Posterior cingulate gyrus (tissue), 11 donors: ENCODE results near the gene SDK2.

Experiments used
- DNase-seq, 10 donors: peaks; one replicate each; pipeline versions ENCODE4 v3.0.0 to v3.0.0-alpha.2; 2020 to 2021; ENCODE audit warnings: mixed read lengths in 3 of 10
- intact Hi-C: fragments of 100-400 bp; cut with DNase I; formaldehyde crosslinking; loops from one replicate; pipeline ENCODE4 v1.15.1; 2023

SDK2 gene

GRCh38 chr17:73391331-73392265, 252.6 kb downstream of the SDK2 start:
- peak in 3 of 10 donors; percentile 40 to 84 (median 75) for DNase-seq
- intact Hi-C loops = no loop called here

DNA sequence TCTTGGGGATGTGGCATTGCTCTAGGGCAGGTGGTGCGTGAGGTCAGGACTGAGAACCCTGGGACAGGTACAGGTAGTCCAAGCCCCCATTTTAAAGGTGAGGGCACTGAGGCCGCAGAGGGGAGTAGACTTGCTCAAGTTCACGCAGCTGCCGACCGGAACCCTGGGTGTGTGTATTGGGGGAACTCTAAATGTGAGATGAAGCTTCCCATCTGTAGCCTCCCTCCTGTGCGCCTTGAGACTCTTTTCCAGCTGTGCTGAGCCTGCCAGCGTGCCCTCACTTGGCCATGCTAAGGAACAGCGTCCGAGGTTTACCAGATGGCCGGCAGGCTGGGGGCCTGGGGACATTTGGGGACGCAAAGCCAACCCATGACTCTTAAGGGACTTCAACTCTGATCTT, 253.4 kb downstream of the SDK2 start:
- peak in 1 of 10 donors; percentile 36 for DNase-seq
- intact Hi-C loops = no loop called here

DNA sequence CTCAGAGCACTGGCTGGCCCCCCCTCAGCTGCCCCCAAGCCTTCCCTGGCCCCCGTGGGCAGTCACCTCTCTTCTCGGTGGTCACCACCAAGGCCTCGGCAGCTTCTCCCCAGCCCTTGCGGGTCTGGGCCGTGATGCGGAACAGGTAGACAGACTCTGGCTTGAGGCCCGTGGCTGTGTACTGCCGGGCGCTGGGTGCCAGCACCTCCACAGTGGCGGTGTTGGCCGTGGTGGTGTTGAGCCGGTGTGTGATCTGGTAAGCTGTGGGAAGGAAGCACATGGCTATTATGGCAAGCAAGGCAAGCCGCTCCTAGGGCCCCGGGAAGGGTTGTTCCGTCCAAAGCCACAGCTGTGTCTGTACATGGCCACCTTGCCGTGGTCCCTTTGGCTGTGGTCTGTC, 254.0 kb downstream of the SDK2 start:
- intact Hi-C loops = no loop called here
- peak in 3 of 10 donors; percentile 62 to 76 (median 69) for DNase-seq

DNA sequence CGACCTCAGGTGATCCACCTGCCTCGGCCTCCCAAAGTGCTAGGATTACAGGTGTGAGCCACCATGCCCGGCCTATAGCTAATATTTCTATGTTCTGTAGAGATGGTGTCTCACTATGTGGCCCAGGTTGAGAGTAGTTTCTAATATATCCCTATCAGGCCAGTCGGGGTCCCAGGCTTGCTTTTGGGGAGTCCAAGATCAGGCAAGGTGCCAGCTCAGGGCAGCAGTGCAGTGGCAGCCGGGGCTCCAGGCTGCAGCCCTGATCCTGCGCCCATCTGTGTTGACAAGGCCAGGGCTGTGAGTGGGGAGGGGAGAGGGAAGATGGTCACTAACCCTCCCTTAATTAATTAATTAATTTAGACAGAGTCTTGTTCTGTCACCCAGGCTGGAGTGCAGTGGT, 254.8 kb downstream of the SDK2 start:
- DNase-seq = peak in 3 of 10 donors; percentile 29 to 79 (median 66)
- intact Hi-C loops = no loop called here

GRCh38 chr17:73388578-73388905, 255.7 kb downstream of the SDK2 start:
- intact Hi-C loops = no loop called here
- no peak for DNase-seq

GRCh38 chr17:73387746-73388577, 256.3 kb downstream of the SDK2 start:
- peak in 2 of 10 donors; percentile 59 to 79 for DNase-seq
- intact Hi-C loops = no loop called here

DNA sequence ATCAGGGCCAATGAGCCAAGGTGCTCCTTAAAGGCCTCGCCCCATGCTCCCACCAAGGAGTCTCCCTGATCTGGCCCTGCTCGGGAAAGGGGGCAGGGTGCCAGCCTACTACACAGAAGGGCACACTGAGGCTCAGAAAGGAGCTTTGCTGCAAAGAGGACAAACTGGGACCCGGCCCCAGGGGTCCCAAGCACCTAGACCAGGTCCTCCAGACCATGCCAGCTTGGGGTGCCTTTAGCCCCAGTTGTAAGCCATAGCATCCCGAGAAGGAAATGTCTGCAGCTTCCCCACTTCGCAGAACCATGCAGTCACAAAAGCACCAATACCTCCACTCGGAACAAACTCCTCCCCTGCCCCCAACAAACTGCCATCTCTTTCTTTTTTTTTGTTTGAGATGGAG, 257.7 kb downstream of the SDK2 start:
- DNase-seq = peak in 1 of 10 donors; percentile 45
- intact Hi-C loops = no loop called here

DNA sequence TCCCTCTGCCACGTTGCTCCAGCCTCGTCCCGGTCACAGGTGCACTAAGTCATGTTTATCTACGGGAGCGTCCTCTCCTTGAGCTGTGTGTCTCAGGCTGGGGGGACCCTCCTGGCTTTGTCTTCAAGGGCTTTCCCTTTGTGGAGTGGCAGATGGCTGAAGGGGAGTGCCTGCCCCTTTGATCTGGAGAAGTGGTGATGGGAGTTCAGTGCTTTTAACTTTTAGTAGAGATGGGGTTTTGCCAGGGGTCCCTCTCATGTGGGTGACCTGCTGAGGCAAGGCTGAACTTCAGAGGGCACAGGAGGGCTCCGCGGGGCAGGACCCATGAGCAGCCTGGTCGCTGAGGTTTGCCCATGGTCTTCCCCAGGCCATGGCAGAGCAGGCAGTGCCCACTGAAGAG, 259.3 kb downstream of the SDK2 start:
- intact Hi-C loops = no loop called here
- DNase-seq = peak in 1 of 10 donors; percentile 59

DNA sequence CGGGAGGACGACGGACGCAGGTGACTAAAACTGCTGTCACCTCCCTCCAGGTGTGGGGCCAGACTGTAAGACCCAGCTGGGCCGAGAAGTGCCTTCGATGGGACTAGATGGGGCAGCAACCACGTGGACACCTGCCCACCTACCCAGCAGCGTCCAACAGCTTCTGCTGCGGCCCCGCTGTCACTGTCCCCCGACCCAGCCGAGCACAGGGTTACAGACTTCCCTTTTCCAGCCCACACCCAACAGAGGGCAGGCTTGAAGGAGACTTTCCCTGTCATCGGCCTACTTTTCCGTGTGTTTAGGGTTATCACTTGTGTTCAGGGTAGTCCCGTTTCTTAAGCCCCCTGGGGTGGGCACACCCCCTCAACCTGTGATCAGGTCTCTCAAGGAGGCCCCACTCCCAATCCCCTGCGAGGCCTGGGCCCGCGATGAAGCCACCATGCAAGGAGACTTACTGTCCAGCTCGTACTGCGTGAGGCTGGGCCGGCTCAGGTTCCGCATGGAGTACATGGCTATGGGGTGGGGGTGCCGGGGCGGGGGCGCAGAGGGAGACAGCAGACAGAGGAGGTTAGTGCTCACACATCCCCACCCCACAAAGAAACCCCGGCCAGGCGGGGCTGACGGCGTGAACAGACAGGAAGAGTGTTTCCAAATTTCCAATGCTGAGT, 263.7 kb downstream of the SDK2 start:
- intact Hi-C loops = no loop called here
- DNase-seq = no peak

DNA sequence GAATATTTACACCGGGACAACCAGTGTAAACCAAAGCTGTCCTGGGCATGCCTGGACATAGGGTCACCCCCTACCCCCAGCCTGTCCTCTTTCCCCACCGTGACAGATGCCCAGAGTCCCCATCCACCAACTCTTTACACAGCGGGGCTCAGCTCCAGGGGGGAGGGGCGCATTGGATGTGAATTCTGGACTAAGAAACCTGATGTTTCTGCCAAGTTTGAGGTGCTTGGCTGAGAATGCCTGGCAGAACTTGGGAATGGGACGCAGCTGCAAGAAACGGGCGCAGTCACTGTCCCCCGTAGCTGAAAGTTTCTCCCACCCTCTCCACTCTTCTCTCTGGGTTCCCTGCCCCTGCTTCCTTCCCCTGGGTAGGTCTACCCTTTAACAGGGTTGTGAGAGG, 264.4 kb downstream of the SDK2 start:
- no peak for DNase-seq
- intact Hi-C loops = no loop called here

- no peak for DNase-seq
- intact Hi-C loops = no loop called here
These were observed 265.2 kb downstream of the SDK2 start for GRCh38 chr17:73378974-73379470.

DNA sequence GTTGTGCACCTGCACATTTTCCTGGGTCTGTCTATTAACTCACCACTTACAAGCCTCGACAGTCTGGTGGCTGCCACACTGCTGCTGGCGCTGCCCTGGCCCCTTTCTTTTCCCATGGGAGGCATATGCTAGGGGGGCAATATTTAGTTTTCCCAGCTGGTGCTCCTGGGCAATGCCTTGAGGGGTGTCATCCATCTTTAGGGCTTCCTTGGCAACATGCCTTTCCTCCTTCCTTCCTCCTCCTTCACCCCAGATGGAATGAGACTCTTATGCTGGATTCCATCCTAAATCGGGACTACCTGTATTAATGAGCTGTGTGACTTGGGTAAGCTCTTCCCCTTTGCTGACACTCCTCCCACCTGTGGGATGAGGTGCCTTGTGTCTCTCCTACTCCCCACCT, 267.6 kb downstream of the SDK2 start:
- intact Hi-C loops = no loop called here
- no peak for DNase-seq

DNA sequence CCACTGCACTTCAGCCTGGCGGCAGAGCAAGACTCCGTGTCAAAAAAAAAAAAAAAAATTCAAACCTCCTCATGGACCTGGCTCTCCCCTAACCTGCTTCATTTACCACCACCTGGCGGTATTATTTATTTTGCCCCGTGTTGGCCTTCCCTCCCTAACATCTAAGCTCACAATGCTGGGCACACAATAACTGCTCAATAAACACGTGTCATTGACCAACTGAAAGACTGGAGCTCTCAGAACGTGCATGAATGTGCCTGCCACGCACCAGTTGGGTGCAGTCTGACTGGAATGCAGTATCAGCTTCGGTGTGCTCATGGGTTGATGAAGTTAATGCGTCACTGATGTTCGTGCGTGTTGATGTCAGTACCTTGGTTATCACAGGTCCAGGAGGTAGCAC, 268.1 kb downstream of the SDK2 start:
- DNase-seq = no peak
- intact Hi-C loops = no loop called here

DNA sequence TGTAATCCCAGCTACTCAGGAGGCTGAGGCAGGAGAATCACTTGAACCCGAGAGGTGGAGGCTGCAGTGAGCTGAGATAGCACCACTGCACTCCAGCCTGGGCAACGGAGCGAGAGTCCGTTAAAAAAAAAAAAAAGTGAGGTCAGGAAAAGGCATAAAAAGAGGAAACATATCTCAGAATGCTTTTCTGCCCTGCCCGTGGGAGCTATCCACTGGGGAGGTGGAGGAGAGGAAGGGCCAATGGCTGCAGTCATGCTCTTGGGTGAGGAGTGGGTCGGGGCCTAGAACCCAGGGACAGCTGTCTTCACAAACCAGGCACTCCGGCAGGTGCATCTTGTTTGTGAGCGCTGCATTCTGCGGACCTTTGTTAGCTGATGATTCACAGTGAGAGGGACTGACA, 272.4 kb downstream of the SDK2 start:
- intact Hi-C loops = loop anchor here (2.0 to 5.0 kb wide), 3 partner anchors 61 to 645 kb away; partner anchors contain the start of gene COG1
- no peak for DNase-seq

DNA sequence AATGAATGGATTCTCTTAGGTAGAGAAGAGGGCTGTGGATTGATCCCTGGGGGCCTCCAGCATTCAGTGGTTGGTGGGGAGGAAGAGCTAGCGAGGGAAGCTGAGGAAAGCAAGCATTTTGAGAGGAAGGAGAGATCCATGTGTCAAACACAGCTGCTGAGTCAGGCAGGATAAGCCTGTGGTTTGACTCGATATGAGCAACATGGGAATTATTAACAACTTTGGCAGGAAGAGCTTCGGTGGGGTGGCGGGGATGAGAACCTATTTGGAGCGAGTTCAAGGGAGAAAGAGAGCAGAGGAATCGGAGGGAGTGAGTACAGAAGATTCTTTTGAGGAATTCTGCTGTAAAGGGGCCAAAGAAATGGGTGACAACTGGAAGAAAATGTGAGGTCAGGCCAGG, 273.0 kb downstream of the SDK2 start:
- intact Hi-C loops = loop anchor here (2.0 to 5.0 kb wide), 3 partner anchors 60 to 644 kb away; partner anchors contain the start of gene COG1
- no peak for DNase-seq

GRCh38 chr17:73369817-73370490, 274.3 kb downstream of the SDK2 start:
- DNase-seq = peak; percentile 76 to 97 (median 90)
- intact Hi-C loops = loop anchor here (1.0 to 5.0 kb wide), 4 partner anchors 59 to 643 kb away; partner anchors contain the start of gene COG1

DNA sequence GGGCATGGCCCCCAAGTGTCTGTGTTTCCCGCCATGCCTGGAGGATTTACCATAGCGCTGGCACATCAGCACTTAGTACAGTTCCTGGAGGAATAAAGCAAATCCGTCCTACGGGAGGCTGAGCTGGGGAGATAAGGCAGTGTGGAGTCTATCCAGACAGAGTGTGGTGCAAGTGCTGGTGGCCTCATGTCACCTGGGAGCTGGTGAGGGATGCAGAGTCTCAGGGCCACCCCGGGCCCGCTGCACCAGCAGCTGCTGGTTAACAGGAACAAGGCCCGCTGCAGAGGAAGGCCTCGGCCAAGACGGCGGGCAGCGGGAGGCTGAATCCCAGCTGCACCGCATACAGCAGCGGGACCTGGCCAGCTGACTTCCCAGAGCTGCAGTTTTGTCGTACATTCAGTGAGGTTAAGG, 275.1 kb downstream of the SDK2 start:
- peak in 2 of 10 donors; percentile 85 to 89 for DNase-seq

GRCh38 chr17:73368085-73368631, 276.1 kb downstream of the SDK2 start:
- DNase-seq = peak in 2 of 10 donors; percentile 52 to 71
- intact Hi-C loops = no loop called here

More for the DNA sequence above, 275.1 kb downstream of the SDK2 start:
- intact Hi-C loops = no loop called here

- intact Hi-C loops = no loop called here
- DNase-seq = peak in 2 of 10 donors; percentile 81 to 83
These were observed 278.2 kb downstream of the SDK2 start for GRCh38 chr17:73365906-73366623.
